Stimulated activated memory B cell treated with anti-CD40 and anti-IgM and Interleukin-4, amounts not matched to agents 10 μg/mL and 1 μg/mL and 100 μg/mL, for 72 hours (primary cell): ENCODE results near the gene WWC1.

ENCODE experiments used
- ATAC-seq: fragments of 150-1000 bp; cut with Tn5 transposase; 2 replicates; pipeline ENCODE4 v1.10.0; 2021
- H3K27ac Mint-ChIP-seq: one replicate; pipeline ENCODE4 v1.8.0; 2022; ENCODE audit warnings: mild to moderate bottlenecking, mixed read lengths
- H3K27me3 Mint-ChIP-seq: one replicate; pipeline ENCODE4 v1.8.0; 2022; ENCODE audit warnings: mixed read lengths
- H3K36me3 Mint-ChIP-seq: one replicate; pipeline ENCODE4 v1.8.0; 2022; ENCODE audit warnings: mixed read lengths
- H3K4me1 Mint-ChIP-seq: one replicate; pipeline ENCODE4 v1.8.0; 2022; ENCODE audit warnings: mixed read lengths
- H3K4me3 Mint-ChIP-seq: one replicate; pipeline ENCODE4 v1.8.0; 2022; ENCODE audit warnings: mild to moderate bottlenecking, moderate library complexity, mixed read lengths
- H3K9me3 Mint-ChIP-seq: one replicate; pipeline ENCODE4 v1.8.0; 2022; ENCODE audit warnings: mixed read lengths

WWC1 gene

GRCh38 chr5:168463081-168463480 is 171.6 kb downstream of the WWC1 start:
- Mint-ChIP-seq H3K4me1 (no peaks in the 10 kb centered on the region), H3K36me3 (peaks cover 6% of the 10 kb centered on the region), H3K27ac (no peak overlapping the region), H3K27me3 (no peaks in the 10 kb centered on the region), H3K9me3 (peaks cover 3% of the 10 kb centered on the region), H3K4me3 (no peak overlapping the region)
- ATAC-seq = no peak

- H3K4me1 Mint-ChIP-seq = no peaks in the 10 kb centered on the region
- no peak for ATAC-seq
- H3K4me3 Mint-ChIP-seq = no peak overlapping the region
- no peaks in the 10 kb centered on the region for H3K27me3 Mint-ChIP-seq
- no peaks in the 10 kb centered on the region for H3K9me3 Mint-ChIP-seq
- no peak overlapping the region for H3K27ac Mint-ChIP-seq
- no peaks in the 10 kb centered on the region for H3K36me3 Mint-ChIP-seq
Measured at GRCh38 chr5:168464214-168464613, 172.8 kb downstream of the WWC1 start.

DNA sequence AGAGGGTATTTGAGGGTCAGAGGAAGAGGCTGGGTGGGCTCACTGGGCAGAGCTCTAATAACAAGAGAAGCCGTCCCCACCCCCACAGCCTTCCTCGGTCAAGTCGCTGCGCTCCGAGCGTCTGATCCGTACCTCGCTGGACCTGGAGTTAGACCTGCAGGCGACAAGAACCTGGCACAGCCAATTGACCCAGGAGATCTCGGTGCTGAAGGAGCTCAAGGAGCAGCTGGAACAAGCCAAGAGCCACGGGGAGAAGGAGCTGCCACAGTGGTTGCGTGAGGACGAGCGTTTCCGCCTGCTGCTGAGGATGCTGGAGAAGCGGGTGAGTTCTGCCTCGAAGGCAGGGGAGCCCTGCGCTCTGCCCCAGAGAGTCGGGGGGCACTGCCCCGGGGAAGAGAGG is 173.2 kb downstream of the WWC1 start:
- Mint-ChIP-seq H3K4me1 (no peaks in the 10 kb centered on the region), H3K4me3 (no peak overlapping the region), H3K9me3 (no peaks in the 10 kb centered on the region)

GRCh38 chr5:168467755-168468330 is 176.4 kb downstream of the WWC1 start:
- no peaks in the 10 kb centered on the region for H3K9me3 Mint-ChIP-seq
- no peaks in the 10 kb centered on the region for H3K27me3 Mint-ChIP-seq
- H3K36me3 Mint-ChIP-seq = no peaks in the 10 kb centered on the region
- no peak overlapping the region for H3K27ac Mint-ChIP-seq
- no peaks in the 10 kb centered on the region for H3K4me1 Mint-ChIP-seq
- H3K4me3 Mint-ChIP-seq = no peak overlapping the region
- no peak for ATAC-seq

More for the DNA sequence above, 173.2 kb downstream of the WWC1 start:
- Mint-ChIP-seq H3K27me3 (no peaks in the 10 kb centered on the region), H3K27ac (no peak overlapping the region), H3K36me3 (no peaks in the 10 kb centered on the region)
- no peak for ATAC-seq

DNA sequence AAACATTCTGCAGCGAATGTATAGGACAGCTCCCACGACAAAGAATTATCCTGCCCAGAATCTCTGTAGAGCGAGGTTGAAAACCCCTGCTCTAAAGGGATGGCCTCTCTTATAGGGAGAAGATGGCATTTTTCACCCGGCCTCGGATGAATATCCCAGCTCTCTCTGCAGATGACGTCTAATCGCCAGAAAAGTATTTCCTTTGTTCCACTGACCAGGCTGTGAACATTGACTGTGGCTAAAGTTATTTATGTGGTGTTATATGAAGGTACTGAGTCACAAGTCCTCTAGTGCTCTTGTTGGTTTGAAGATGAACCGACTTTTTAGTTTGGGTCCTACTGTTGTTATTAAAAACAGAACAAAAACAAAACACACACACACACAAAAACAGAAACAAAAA is 177.4 kb downstream of the WWC1 start:
- ATAC-seq = no peak
- no peaks in the 10 kb centered on the region for H3K4me1 Mint-ChIP-seq
- H3K27ac Mint-ChIP-seq = no peak overlapping the region
- no peaks in the 10 kb centered on the region for H3K9me3 Mint-ChIP-seq
- H3K36me3 Mint-ChIP-seq = no peaks in the 10 kb centered on the region
- no peak overlapping the region for H3K4me3 Mint-ChIP-seq
- H3K27me3 Mint-ChIP-seq = no peaks in the 10 kb centered on the region

DNA sequence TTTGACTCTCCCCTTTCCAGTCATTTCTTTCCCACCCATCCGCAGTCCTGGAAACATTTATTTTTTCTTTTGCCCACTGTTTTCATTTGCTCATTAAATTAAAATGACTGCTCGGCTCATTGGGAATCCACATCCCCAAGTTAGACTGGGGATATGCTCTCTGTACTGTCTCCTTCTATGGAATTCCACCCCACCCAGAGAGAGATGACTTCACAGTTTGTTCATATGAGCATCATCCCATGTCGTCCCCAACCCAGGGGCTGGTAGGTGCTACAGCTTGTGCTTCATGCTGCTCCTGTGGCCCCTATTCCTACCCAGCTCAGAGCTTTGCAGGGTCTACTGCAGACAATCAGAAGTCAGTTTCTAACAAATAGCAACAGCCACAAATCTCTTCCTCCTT is 178.4 kb downstream of the WWC1 start:
- Mint-ChIP-seq H3K36me3 (no peaks in the 10 kb centered on the region), H3K9me3 (no peaks in the 10 kb centered on the region), H3K4me3 (no peak overlapping the region), H3K27ac (no peak overlapping the region), H3K27me3 (no peaks in the 10 kb centered on the region), H3K4me1 (no peaks in the 10 kb centered on the region)
- ATAC-seq = no peak

GRCh38 chr5:168471785-168472184 is 180.3 kb downstream of the WWC1 start:
- ATAC-seq = no peak
- Mint-ChIP-seq H3K27me3 (peaks cover under 1% of the 10 kb centered on the region), H3K36me3 (no peaks in the 10 kb centered on the region), H3K4me3 (no peak overlapping the region), H3K4me1 (no peaks in the 10 kb centered on the region), H3K9me3 (no peaks in the 10 kb centered on the region), H3K27ac (no peak overlapping the region)

- no peaks in the 10 kb centered on the region for H3K4me1 Mint-ChIP-seq
- no peak for ATAC-seq
- no peaks in the 10 kb centered on the region for H3K9me3 Mint-ChIP-seq
- H3K4me3 Mint-ChIP-seq = no peak overlapping the region
- H3K27ac Mint-ChIP-seq = no peak overlapping the region
- H3K27me3 Mint-ChIP-seq = peaks cover 6% of the 10 kb centered on the region
- H3K36me3 Mint-ChIP-seq = no peaks in the 10 kb centered on the region
Measured at GRCh38 chr5:168472329-168472728, 180.9 kb downstream of the WWC1 start.

GRCh38 chr5:168474319-168474718 is 182.9 kb downstream of the WWC1 start:
- H3K36me3 Mint-ChIP-seq = no peaks in the 10 kb centered on the region
- no peak overlapping the region for H3K4me3 Mint-ChIP-seq
- H3K27ac Mint-ChIP-seq = no peak overlapping the region
- H3K27me3 Mint-ChIP-seq = peaks cover 23% of the 10 kb centered on the region
- H3K4me1 Mint-ChIP-seq = no peaks in the 10 kb centered on the region
- no peaks in the 10 kb centered on the region for H3K9me3 Mint-ChIP-seq
- no peak for ATAC-seq

DNA sequence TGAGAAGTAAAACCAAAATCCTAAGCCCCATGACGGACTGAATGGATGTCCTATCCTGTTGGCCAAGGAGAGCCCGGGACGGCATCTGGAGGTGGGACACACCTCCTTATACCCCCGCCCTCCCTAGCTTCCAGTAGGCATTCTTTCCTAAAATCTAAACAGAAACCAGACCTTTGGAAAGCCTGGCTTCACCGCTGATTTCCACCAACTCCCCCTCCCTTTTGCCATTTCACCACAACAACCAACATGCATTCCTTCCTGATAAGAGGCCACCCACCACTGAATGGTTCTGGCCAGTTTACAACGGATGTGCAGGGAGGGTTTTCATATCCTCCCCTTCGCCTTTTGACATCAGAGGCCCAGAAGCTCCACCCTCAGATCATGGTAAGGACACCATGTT is 185.6 kb downstream of the WWC1 start:
- Mint-ChIP-seq H3K27ac (no peak overlapping the region), H3K36me3 (no peaks in the 10 kb centered on the region), H3K9me3 (no peaks in the 10 kb centered on the region), H3K27me3 (peaks cover 23% of the 10 kb centered on the region), H3K4me1 (no peaks in the 10 kb centered on the region), H3K4me3 (no peak overlapping the region)
- ATAC-seq = no peak

GRCh38 chr5:168479166-168479565 is 187.7 kb downstream of the WWC1 start:
- no peaks in the 10 kb centered on the region for H3K4me1 Mint-ChIP-seq
- peaks cover 23% of the 10 kb centered on the region for H3K27me3 Mint-ChIP-seq
- no peaks in the 10 kb centered on the region for H3K9me3 Mint-ChIP-seq
- no peak for ATAC-seq
- H3K27ac Mint-ChIP-seq = no peak overlapping the region
- H3K4me3 Mint-ChIP-seq = no peak overlapping the region
- no peaks in the 10 kb centered on the region for H3K36me3 Mint-ChIP-seq

DNA sequence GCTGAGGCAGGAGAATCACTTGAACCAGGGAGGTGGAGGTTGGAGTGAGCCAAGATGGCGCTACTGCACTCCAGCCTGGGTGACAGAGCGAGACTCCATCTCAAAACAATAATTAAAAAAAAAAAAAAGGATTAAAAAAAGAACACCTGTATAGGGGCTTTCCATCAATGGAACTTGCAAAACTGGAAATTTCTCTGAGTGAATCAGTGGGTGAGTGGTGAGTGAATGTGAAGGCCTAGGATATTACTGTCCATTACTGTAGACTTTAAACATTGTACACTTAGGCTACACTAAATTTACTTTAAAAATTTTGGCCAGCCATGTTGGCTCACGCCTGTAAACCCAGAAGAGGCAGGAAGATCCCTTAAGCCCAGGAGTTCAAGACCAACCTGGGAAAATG is 189.2 kb downstream of the WWC1 start:
- Mint-ChIP-seq H3K9me3 (no peaks in the 10 kb centered on the region), H3K4me1 (peaks cover 6% of the 10 kb centered on the region), H3K4me3 (no peak overlapping the region), H3K36me3 (no peaks in the 10 kb centered on the region), H3K27me3 (peaks cover 23% of the 10 kb centered on the region), H3K27ac (no peak overlapping the region)
- no peak for ATAC-seq

DNA sequence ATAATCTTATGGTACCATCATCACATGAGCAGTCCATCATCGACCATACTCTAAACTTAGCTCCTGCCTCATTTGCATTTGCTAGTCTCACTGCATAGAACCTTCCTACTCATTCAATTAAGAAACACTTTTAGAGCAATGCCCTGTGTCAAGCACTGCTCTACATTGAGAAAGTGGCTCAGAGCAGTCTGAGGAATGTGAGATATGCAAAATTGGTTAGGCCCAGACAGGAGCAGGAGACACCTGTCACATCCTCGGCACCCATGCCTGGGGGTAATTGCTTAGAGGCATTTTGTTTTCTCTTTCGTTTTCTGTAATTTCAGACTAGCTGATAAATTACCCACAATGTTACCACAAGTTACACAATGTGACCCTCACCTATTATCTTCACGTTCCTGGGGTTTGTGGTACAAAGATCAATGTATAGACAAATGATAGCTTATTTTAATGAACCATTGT is 189.9 kb downstream of the WWC1 start:
- no peaks in the 10 kb centered on the region for H3K36me3 Mint-ChIP-seq
- no peak overlapping the region for H3K27ac Mint-ChIP-seq
- no peak for ATAC-seq
- H3K27me3 Mint-ChIP-seq = peaks cover 23% of the 10 kb centered on the region
- peaks cover 14% of the 10 kb centered on the region for H3K4me1 Mint-ChIP-seq
- H3K9me3 Mint-ChIP-seq = no peaks in the 10 kb centered on the region
- H3K4me3 Mint-ChIP-seq = no peak overlapping the region

DNA sequence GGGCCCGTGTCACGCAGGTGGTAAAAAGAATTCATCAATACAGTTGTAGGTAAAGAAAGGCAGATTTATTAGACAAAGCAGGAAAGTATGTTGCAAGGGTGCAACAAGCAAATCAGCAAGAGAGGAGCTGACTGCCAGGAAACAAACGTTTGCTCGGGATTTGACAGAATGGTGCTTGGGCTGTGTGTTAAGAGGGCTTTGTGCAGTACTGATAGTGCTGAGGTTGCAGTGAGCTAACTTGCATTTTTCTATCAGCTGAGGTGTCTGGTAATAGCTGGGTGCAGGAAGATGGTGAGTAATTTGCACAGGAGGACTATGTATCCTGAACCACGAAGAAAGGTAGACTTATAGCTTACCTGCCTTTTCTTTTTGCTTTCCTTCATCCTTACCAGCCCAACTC is 190.9 kb downstream of the WWC1 start:
- no peak for ATAC-seq
- Mint-ChIP-seq H3K4me3 (no peak overlapping the region), H3K4me1 (peaks cover 22% of the 10 kb centered on the region), H3K27me3 (peaks cover 17% of the 10 kb centered on the region), H3K36me3 (no peaks in the 10 kb centered on the region), H3K27ac (no peak overlapping the region), H3K9me3 (no peaks in the 10 kb centered on the region)

DNA sequence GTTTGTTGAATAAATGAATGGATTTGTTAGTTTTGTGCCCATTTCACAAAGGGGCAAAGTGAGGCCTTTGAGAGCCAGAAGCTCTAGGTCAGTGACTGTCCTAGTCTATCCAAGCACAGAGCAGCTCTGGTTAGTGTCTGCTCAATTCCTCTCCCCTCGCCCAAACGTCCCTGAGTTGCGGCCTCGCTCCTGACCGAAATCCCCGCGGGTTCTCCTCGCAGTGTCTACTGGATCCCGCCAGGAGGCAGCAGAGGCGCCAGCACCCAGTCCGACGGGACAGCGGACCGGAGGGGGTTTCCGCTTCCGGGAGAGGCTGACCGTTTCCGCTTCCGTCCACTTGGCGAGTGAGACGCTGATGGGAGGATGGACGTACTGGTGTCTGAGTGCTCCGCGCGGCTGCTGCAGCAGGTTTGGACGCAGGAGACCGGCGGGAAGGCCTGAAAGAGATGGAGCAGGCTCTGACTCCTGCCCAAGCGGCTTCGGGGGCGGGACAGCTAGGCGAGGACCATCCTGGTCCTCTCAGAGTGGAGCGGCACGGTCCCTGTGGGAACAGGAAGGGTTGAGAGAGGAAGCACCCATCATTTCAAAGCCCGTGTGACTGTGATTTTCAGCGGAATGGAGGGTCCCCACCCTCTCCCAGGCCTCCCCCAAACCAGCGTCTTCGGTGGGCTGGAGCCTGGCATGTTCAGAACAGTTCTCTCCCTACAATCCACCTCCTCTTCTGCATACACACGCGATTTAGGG is 194.9 kb downstream of the WWC1 start, which contains the start of gene RARS1:
RARS1 (plus strand) TSS at position 336 of the 744 bp plus-strand sequence; CDS start at position 364, 28 bp downstream.
- H3K4me3 Mint-ChIP-seq = peak within 1 kb of the TSS; percentile 98
- ATAC-seq = peak; percentile 96
- no peaks in the 10 kb centered on the region for H3K9me3 Mint-ChIP-seq
- H3K27ac Mint-ChIP-seq = peak within 1 kb of the TSS; percentile 82
- peaks cover 19% of the 10 kb centered on the region for H3K36me3 Mint-ChIP-seq
- H3K4me1 Mint-ChIP-seq = peaks cover 30% of the 10 kb centered on the region
- no peaks in the 10 kb centered on the region for H3K27me3 Mint-ChIP-seq

DNA sequence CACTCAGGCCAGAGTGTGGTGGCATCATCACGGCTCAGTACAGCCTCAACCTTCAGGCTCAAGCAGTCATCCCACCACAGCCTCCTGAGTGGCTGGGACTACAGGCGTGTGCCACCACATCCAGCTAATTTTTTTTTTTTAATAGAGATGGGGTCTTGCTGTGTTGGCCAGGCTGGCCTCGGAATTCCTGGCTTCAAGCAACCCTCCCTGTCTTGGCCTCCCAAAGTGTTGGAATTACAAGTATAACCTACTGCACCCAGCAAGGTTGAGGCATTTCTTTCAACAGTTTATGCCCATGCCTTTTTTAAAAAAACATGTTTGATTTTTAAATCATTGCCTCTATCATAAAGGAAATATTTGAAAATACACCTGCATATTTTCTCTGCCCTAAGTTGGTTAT is 197.6 kb downstream of the WWC1 start:
- ATAC-seq = no peak
- Mint-ChIP-seq H3K4me3 (no peak overlapping the region), H3K9me3 (no peaks in the 10 kb centered on the region), H3K27me3 (no peaks in the 10 kb centered on the region), H3K27ac (no peak overlapping the region), H3K36me3 (peaks cover 46% of the 10 kb centered on the region), H3K4me1 (peaks cover 30% of the 10 kb centered on the region)
